K562 (cell line): ENCODE results near the gene CEP68. TPM values are rescaled to one million over a fixed set of nuclear protein-coding genes. Genes with fewer than 3 reads are reported as not detected.

Source experiments
- ATAC-seq: fragments of 200-7000 bp; cut with Tn5 transposase; 3 replicates; pipeline ENCODE4 v1.9.1; 2020; ENCODE audit warnings: moderate library complexity
- BruUV-seq: library from RNA; stranded (reverse); fragments of 400-500 nt; replicated peaks from 2 replicates; lab custom pipeline; 2021; lab: Mats Ljungman, UMichigan
- CTCF ChIA-PET: fragments of 300-600 bp; formaldehyde crosslinking; extraction: SDS; loops from one replicate; lab custom pipeline; 2021; ENCODE audit warnings: low intra/inter-chr PET ratio; lab: Yijun Ruan, JAX
- POLR2A ChIA-PET: fragments of 300-600, 350-650 bp; sonication (Branson Sonifier 250); formaldehyde crosslinking; extraction: SDS; loops from one replicate; lab custom pipeline; 2021; ENCODE audit warnings: antibody characterized with exemption, inconsistent platforms; lab: Yijun Ruan, JAX
- DNase-seq, 4 experiments: peaks; one replicate each; pipeline versions ENCODE4 v3.0.0 to v3.0.0-alpha.2; 2011 to 2018; ENCODE audit warnings: low spot score in 3 of 4, mixed read lengths in 3 of 4; ENCODE audit errors: extremely low read depth in 1 of 4
- FAIRE-seq: peaks from 2 replicates; lab custom pipeline; 2011; peaks lifted over from hg19 to GRCh38; lab: Jason Lieb, UNC
- H2AFZ ChIP-seq: 2 replicates; pipeline ENCODE4 v1.6.0; 2011; ENCODE audit warnings: low read depth, low read length, control low read depth, inconsistent platforms
- H3K27ac ChIP-seq: fragments of 200-600 bp; 3 replicates; pipeline ENCODE4 v1.8.0; 2011; ENCODE audit warnings: low read depth, mild to moderate bottlenecking, control low read depth, inconsistent platforms, low read length, moderate library complexity, mixed read lengths; ENCODE audit errors: extremely low read depth
- H3K27me3 ChIP-seq, 2 experiments: fragments of 300-600 bp in 1 of 2; 2 replicates in 1 of 2; 3 replicates in 1 of 2; pipeline versions ENCODE4 v1.6.0 to v1.8.0; 2011; ENCODE audit warnings: inconsistent platforms in 2 of 2, low read length in 2 of 2, mild to moderate bottlenecking in 1 of 2, mixed read lengths in 1 of 2, moderate library complexity in 1 of 2; ENCODE audit not compliant: control insufficient read depth in 2 of 2, insufficient read depth in 2 of 2
- H3K36me3 ChIP-seq: fragments of 300-600 bp; 3 replicates; pipeline ENCODE4 v1.8.0; 2011; ENCODE audit warnings: mild to moderate bottlenecking, low read length, inconsistent platforms; ENCODE audit not compliant: control insufficient read depth, insufficient read depth
- H3K4me1 ChIP-seq, 2 experiments: fragments of 200-600 bp in 1 of 2; replicated peaks in 1 of 2; 2 replicates in 1 of 2; 3 replicates in 1 of 2; pipeline versions ENCODE4 v1.5.1 to v1.8.0; 2011; ENCODE audit warnings: inconsistent platforms in 2 of 2, low read length in 2 of 2, mild to moderate bottlenecking in 1 of 2, mixed read lengths in 1 of 2, moderate library complexity in 1 of 2; ENCODE audit not compliant: control insufficient read depth in 2 of 2, insufficient read depth in 2 of 2
- H3K4me2 ChIP-seq: 2 replicates; pipeline ENCODE4 v1.6.1; 2011; ENCODE audit warnings: low read length, control low read depth, inconsistent platforms, mixed read lengths; ENCODE audit not compliant: insufficient read depth
- H3K4me3 ChIP-seq: fragments of 200-600 bp; sonication (generic), shearing (Covaris generic); 2 replicates; pipeline ENCODE4 v1.5.1; 2016; ENCODE audit warnings: control low read depth, inconsistent platforms
- H3K79me2 ChIP-seq: fragments of 200-600 bp; 3 replicates; pipeline ENCODE4 v1.8.0; 2011; ENCODE audit warnings: low read length, inconsistent platforms; ENCODE audit not compliant: control insufficient read depth, insufficient read depth
- H3K9ac ChIP-seq, 2 experiments: 2 replicates each; pipeline versions ENCODE4 v1.6.0 to v1.6.1; 2011; ENCODE audit warnings: low read depth in 2 of 2, low read length in 2 of 2, control low read depth in 1 of 2, inconsistent platforms in 1 of 2, mild to moderate bottlenecking in 1 of 2, mixed read lengths in 1 of 2; ENCODE audit not compliant: insufficient read depth in 1 of 2
- H3K9me1 ChIP-seq: one replicate; pipeline ENCODE4 v1.6.0; 2011; ENCODE audit warnings: inconsistent platforms, mild to moderate bottlenecking, low read length, moderate library complexity; ENCODE audit not compliant: control insufficient read depth, insufficient read depth
- H3K9me3 ChIP-seq: replicated peaks from 2 replicates; pipeline ENCODE4 v1.5.1; 2011; ENCODE audit warnings: low read depth, low read length, inconsistent platforms; ENCODE audit not compliant: control insufficient read depth, insufficient read depth
- H4K20me1 ChIP-seq: replicated peaks from 2 replicates; pipeline ENCODE4 v1.6.1; 2011; ENCODE audit warnings: low read length, inconsistent platforms, mixed read lengths; ENCODE audit not compliant: control insufficient read depth, insufficient read depth
- ARID2 ChIP-seq: fragments of 450-650 bp; IDR thresholded peaks from 2 replicates; pipeline ENCODE4 v1.6.1; 2017; ENCODE audit warnings: antibody characterized with exemption, mild to moderate bottlenecking
- CBX8 ChIP-seq: fragments of 200-600 bp; sonication (generic); IDR thresholded peaks from 2 replicates; pipeline ENCODE4 v1.6.1; 2012; ENCODE audit warnings: borderline replicate concordance, mixed run types, low read depth, mild to moderate bottlenecking, moderate library complexity, mixed read lengths, low read length, control low read depth, inconsistent platforms; ENCODE audit not compliant: poor library complexity, severe bottlenecking; ENCODE audit errors: extremely low read depth
- CCNT2 ChIP-seq: IDR thresholded peaks from 2 replicates; pipeline ENCODE4 v1.6.1; 2011; ENCODE audit warnings: borderline replicate concordance, low read depth, mild to moderate bottlenecking, moderate library complexity, mixed read lengths, low read length; ENCODE audit not compliant: insufficient read length; ENCODE audit errors: extremely low read depth
- HES1 ChIP-seq: fragments of 450-650 bp; IDR thresholded peaks from 2 replicates; pipeline ENCODE4 v1.6.1; 2016; ENCODE audit warnings: low read depth, mild to moderate bottlenecking, moderate library complexity
- SNIP1 ChIP-seq: fragments of 450-650 bp; IDR thresholded peaks from 2 replicates; pipeline ENCODE4 v1.7.1; 2017; ENCODE audit warnings: low read depth, mild to moderate bottlenecking
- TFE3 ChIP-seq: fragments of 450-650 bp; formaldehyde crosslinking; IDR thresholded peaks from 2 replicates; pipeline ENCODE4 v1.4.0; 2020; ENCODE audit warnings: mild to moderate bottlenecking, mixed read lengths
- ZBTB34 ChIP-seq: fragments of 250-450 bp; sonication (Bioruptor Pico); IDR thresholded peaks from 2 replicates; pipeline ENCODE4 v1.8.0; 2021; ENCODE audit warnings: mild to moderate bottlenecking, moderate library complexity
- ZNF174 ChIP-seq: fragments of 250-450 bp; sonication (Bioruptor Pico); IDR thresholded peaks from 2 replicates; pipeline ENCODE4 v1.4.0; 2020; ENCODE audit warnings: mild to moderate bottlenecking
- ZNF398 ChIP-seq: fragments of 250-450 bp; sonication (Bioruptor Pico); IDR thresholded peaks from 2 replicates; pipeline ENCODE4 v1.8.0; 2021; ENCODE audit warnings: moderate library complexity, mild to moderate bottlenecking, inconsistent platforms
- WGBS: fragments of 100-300 bp; shearing (Covaris generic); methylation state at CpG from one replicate; pipeline ENCODE4 v1.1.6; 2016; ENCODE audit warnings: low coverage, mixed read lengths; ENCODE audit not compliant: insufficient coverage; ENCODE audit errors: missing lambda C conversion rate; 5-methylcytosine and 5-hydroxymethylcytosine counted together
- in situ Hi-C: fragments of 300-500 bp; cut with MboI; formaldehyde crosslinking; loops from 4 replicates; pipeline ENCODE4 v1.15.0; 2018; ENCODE audit warnings: inconsistent platforms, mixed read lengths
- intact Hi-C: fragments of 100-400 bp; cut with micrococcal nuclease; formaldehyde crosslinking; loops from 2 replicates; pipeline ENCODE4 v1.14.2; 2022
- polyA plus RNA-seq, 8 experiments: library from polyadenylated mRNA; depleted of rRNA in 4 of 8; stranded (reverse) in 5 of 8; unstranded in 3 of 8; fragments of >200 nt; fragmentation: Nextera tagmentation in 2 of 8; fragmentation: Illumina TruSeq in 1 of 8; extraction: Ambion mirVana in 2 of 8; extraction: Trizol in 1 of 8; gene quantifications; 2 replicates each; pipeline versions ENCODE4 v1.2.1 to v1.2.3, GENCODE V29; 2011 to 2014; ENCODE audit warnings: inconsistent platforms in 1 of 8, missing spikeins in 1 of 8
- total RNA-seq, 7 experiments: library from RNA; depleted of rRNA in 6 of 7; stranded (reverse); fragments of >200 nt in 6 of 7; fragmentation: Illumina TruSeq in 2 of 7; extraction: Trizol in 2 of 7; gene quantifications; 2 replicates each; pipeline versions ENCODE4 v1.2.1 to v1.2.3, GENCODE V29; 2011 to 2021; ENCODE audit warnings: low replicate concordance in 1 of 7

CEP68 gene
- total and polyA plus RNA-seq, 9 of the 15 experiments (the other 6 are each of a cell fraction or from before 2014, with no cell fraction given): 1.4 to 8.5 (median 5.2) TPM

- H3K4me3 ChIP-seq: no peak overlapping the region
- no peaks in the 10 kb centered on the region for H3K9me1 ChIP-seq
- intact Hi-C loops: no loop called here
- FAIRE-seq (no peak), ATAC-seq (no peak), DNase-seq (no peak)
- no peak overlapping the region for H3K4me2 ChIP-seq
- H3K9ac ChIP-seq: no peak overlapping the region
- H3K27me3 ChIP-seq: no peaks in the 10 kb centered on the region
- no peak overlapping the region for H3K27ac ChIP-seq
- H3K4me1 ChIP-seq: peaks cover 14 to 15% of the 10 kb centered on the region in 2 experiments; a peak in 4 of 5 replicates
- H3K9me3 ChIP-seq: no peaks in the 10 kb centered on the region
- no peaks in the 10 kb centered on the region for H4K20me1 ChIP-seq
- no peaks in the 10 kb centered on the region for H3K79me2 ChIP-seq
- 75% methylated on average over 6 of the region's 6 CpGs for WGBS
- CTCF ChIA-PET: interaction anchor here (0.6 kb wide), 2 partner anchors 11 to 33 kb away, joined by 3 read pairs; no protein-coding TSS in a partner anchor
- peaks cover 31% of the 10 kb centered on the region for H3K36me3 ChIP-seq
- H2AFZ ChIP-seq: no peak overlapping the region
- in situ Hi-C loops: no loop called here
- no TSS peak for BruUV-seq
- POLR2A ChIA-PET: interaction anchor here (1.5 kb wide), 1 partner anchor 18 kb away, joined by 3 read pairs; no protein-coding TSS in a partner anchor
- TF ChIP-seq CBX8 (no peak), ZNF398 (CRISPR knock-in tag) (no peak), ZBTB34 (CRISPR knock-in tag) (no peak), ARID2 (no peak), ZNF174 (CRISPR knock-in tag) (no peak), SNIP1 (no peak), HES1 (no peak), TFE3 (CRISPR knock-in tag) (no peak), CCNT2 (no peak)
Measured at GRCh38 chr2:65016789-65017188, 39.4 kb upstream of the CEP68 start.
